HG03571 (cell line): ENCODE measurements around the gene TGM3.

Source experiments
- ATAC-seq: cut with Tn5 transposase; IDR thresholded peaks from one replicate; pipeline ENCODE4 v1.9.1; 2021; ENCODE audit not compliant: unreplicated experiment

Gene TGM3

GRCh38 chr20:2305029-2305428, 9.2 kb downstream of the TGM3 start:
- no peak for ATAC-seq

GRCh38 chr20:2305479-2305878, 9.7 kb downstream of the TGM3 start:
- no peak for ATAC-seq

GRCh38 chr20:2305946-2306345, 10.1 kb downstream of the TGM3 start:
- ATAC-seq = no peak

DNA sequence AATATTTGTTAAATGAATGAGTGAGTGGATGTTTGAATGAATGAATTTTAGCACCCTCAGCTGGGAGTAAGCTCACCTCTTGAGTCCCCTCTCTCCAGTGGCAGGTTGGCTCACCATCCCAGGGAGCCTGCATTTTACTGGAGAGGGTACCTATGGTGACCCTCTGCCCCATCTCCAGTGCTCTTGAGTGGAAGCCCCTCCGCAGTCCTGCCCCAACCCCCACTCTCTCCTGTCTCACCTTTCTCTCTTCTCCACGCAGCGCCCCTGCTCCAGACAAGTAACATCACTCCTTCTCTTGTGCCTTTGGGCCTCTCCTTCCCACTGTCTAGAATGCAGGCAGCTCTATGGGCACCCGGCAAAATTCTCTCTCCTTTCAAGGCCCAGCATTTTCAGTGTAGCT, 11.3 kb downstream of the TGM3 start:
- ATAC-seq = no peak

GRCh38 chr20:2311329-2311728, 15.5 kb downstream of the TGM3 start:
- no peak for ATAC-seq

DNA sequence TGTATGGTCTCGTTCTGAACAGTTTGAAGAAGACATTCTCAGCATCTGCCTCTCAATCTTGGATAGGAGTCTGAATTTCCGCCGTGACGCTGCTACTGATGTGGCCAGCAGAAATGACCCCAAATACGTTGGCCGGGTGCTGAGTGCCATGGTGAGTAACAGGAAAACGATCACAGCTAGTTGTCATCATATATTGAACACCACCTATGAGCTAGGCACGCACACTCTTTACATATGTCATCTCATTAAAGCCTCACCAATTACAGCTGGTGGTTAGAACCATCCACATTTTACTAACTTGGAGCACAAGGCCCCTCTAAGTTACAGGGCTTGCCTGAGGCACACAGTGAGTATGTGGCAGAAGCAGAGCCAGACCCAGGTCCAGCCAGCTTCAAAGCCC, 17.1 kb downstream of the TGM3 start:
- no peak for ATAC-seq

GRCh38 chr20:2313316-2313715, 17.5 kb downstream of the TGM3 start:
- no peak for ATAC-seq

DNA sequence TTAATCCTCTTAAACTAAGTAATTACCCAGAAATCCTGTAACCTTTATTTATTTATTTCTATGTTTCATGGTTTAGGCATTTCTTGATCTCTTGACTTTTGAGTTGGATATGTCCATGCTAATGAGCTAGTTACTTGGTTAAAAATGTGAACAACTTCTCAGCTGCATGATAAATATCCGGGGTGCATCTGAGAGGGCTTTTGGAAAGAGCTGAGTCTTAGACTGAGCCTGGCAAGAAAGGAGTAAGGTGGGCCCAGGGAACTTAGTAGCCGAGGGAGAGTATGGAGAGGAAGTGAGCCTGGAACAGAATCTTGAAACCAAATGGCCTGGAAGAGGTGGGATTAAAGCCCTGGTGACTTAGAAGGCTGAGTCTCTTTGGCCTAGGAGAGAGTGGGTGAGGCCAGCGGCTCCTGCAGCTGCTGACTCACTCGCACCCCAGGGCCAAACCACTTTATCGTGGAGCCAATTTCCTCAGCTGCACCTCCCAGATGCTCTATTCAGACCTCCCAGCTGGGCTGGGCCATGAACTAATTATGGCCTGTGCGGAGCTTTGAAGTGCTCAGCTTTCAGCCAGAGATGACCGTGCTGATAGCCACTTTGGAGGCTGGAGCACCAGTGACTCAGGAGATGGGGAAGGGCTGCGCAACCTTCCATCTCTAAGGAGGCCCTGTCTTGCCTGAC, 19.1 kb downstream of the TGM3 start:
- ATAC-seq = no peak

- no peak for ATAC-seq
Observed at GRCh38 chr20:2315440-2315778, 19.6 kb downstream of the TGM3 start.

DNA sequence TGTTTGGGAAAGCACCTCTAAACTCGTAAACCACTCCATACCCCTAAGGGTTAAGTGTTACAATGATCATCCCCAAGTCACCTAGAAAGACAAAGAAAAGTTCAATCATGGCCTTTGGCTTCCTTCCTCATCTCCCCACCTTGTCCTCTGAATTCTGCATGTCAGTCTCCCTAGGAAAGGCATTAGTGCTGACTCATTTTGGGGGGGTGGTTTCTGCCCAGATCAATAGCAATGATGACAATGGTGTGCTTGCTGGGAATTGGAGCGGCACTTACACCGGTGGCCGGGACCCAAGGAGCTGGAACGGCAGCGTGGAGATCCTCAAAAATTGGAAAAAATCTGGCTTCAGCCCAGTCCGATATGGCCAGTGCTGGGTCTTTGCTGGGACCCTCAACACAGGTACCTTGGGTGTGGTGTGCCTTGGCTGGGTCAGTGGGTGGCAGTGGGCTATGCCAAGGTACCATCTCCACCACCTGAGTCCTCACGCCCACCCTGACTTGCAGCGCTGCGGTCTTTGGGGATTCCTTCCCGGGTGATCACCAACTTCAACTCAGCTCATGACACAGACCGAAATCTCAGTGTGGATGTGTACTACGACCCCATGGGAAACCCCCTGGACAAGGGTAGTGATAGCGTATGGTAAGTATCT, 21.2 kb downstream of the TGM3 start:
- no peak for ATAC-seq

DNA sequence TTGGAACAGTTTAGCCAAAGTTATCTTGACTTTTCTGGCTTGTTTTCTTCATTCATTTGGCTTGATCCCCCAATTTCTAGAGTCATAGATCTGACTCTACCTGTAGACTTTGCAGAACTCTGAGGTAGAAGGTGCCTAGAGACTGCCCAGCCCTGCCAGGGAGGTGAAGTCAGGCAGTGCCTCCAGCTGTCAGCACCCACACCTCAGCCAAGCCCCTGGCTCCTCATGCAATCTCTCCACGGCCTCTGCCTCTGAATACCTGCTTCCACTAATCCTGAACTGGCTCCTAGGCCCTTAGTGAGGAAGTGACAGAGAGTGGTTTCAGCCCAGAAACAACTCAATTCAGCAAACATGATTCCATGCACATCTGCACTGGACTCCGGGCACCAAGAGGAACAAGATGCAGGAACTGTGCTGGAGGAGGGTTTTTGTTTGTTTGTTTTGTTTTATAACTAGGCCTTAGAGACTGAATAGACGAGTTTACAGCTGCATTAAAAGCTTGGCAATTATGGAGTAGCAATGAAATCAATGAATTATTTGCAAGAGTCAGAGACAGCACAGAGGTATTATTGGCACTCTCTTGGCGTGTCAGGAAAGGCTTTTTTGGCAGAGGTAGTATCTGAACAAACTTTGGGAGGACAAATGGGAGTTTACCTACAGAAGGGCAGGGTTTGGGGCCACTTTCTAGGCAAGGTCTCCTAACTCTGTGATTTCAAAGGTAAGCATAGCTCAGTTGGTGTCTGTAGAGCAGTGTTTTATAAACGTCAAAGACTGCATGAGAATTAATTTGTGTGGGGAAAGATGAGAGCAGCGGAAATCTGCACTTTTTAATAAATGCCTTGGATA, 25.2 kb downstream of the TGM3 start:
- no peak for ATAC-seq

- ATAC-seq = no peak
Observed at GRCh38 chr20:2323051-2323450, 27.2 kb downstream of the TGM3 start.

DNA sequence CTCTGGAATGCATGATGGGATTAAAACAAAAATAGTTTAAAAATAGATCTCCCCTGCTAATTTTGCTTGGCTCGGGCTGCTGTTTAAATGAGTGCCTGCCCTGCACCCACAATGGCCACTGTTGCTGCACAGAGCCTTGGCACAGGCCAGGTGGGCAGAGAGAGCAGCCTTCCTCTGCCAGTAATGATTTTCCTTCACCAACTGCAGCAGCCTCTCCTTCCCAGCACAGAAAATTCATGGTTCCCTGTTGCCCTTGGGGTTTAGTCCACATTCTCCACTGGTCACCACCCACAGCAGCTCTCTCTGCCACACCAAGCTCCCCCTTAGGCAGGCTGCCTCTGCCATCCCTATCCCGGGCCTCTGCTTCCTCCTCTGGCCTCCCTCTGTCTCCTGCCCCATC, 30.2 kb downstream of the TGM3 start:
- ATAC-seq = no peak

DNA sequence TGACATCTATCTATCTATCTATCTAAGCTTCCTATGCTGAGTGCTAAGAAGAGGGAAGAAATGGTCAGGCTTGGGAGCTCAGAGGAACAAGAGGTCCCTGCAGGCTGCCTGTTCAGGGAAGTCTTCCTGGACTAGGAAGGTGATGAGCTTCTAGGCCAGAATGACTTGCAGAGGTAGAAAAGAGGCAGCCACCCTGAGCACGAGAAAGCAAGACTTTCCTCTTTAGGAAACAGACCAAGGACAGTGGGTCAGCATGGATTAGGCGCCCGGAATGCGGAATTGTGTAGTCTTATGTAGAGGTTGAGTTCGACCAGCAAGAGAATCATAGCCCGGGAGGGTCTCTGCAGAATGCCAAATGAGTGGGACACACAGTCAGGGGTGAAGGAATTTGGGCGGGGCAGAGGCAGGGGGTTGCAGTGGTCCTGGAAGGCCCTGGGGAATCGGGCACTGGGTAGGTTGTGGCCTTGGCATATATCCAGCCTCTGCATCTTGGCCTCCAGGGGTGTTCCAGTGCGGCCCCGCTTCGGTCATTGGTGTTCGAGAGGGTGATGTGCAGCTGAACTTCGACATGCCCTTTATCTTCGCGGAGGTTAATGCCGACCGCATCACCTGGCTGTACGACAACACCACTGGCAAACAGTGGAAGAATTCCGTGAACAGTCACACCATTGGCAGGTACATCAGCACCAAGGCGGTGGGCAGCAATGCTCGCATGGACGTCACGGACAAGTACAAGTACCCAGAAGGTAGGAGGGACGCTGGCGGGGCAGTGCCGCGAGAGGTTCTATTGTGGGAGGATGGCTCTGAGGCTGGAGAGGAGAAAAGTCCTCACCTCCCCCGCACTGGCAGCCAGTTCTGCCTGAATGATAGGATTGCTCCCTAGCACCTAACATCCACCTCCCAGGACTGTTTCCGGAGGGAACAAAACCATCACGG, 32.1 kb downstream of the TGM3 start:
- ATAC-seq = no peak

DNA sequence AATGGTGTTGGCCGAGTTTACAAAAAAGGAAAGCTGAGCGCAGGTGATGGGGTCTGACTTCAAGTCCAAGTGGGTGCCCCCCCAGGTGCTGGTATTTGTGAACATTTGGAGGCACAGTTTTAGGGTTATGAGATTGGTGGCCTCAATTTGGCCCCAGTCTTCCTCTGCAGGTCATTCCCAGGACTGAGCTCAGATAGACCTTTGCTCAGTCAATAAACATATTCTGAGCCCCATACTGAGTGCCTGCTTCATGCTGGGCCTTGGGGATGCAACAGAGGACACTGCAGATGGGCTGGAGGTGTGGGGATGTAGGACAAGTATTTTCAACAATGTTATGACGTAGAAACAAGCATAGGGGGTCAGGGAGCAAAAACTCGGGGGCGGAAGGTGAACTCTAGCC, 33.5 kb downstream of the TGM3 start:
- no peak for ATAC-seq

- ATAC-seq = no peak
Observed at GRCh38 chr20:2330090-2330695, 34.4 kb downstream of the TGM3 start.

DNA sequence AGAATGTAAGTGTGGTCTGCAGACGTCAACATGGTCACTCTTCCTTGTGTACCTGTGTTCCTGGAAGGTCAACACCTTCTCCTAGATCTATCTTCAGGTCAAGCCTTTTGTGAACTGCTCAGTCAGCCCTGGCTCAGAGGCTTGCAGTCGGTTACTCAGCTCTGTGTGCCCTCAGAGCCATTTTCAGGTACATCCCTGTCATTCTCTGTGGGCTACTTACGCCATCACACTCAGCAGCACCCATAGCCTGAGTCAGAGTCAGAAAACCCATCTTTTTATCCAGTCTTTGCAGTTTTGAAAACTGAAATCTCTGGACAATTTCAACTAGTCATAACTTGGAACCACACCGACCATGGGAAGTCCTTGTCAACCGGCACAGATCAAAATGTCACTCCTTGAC, 35.3 kb downstream of the TGM3 start:
- ATAC-seq = no peak

GRCh38 chr20:2331901-2332565, 36.2 kb downstream of the TGM3 start:
- ATAC-seq = no peak

GRCh38 chr20:2332711-2333110, 36.9 kb downstream of the TGM3 start:
- ATAC-seq = no peak

DNA sequence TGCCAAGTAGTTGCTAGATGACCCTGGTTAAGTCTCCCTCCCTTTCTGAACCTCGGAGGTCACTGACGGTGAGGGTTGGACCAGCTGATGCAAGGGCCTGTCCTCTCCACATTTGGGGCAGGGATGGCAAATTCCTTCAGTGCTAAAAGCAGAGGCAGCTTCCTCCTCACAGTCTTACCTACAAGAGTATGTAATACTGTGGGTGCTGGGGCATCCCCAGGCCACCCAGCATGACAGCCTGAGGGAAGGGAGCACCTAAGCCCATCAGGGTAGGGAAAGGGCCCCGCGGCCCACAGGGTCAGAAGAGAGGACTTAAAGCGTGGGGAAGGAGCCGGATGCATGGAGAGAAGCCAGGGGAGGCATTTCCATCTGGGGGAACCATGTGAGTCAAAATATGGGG, 38.0 kb downstream of the TGM3 start:
- ATAC-seq = no peak
